Measurements from ENCODE around the gene HTR3C.

DNA sequence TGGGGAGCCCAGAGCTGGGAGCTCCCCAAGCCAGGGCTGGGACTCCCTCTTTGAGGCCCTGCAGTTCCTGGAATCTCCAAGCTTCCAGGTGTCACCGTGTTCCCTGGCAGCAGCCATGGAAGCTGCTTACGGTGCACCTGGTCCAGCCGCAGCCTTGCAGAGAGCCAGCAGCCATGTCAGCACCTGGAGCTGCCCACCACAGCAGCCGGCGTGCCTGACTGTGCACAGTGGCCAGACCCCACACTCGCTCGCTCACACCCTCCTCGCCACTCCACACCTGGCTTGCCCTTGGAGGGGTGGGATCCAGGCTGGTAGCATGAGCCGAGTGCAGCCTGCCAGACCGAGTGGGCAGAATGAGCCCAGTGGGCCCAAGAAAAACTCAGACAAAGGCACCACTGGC is 29.2 kb downstream of the HTR3C start:
- TF ChIP-seq CTCF (IDR thresholded peaks at IDR 0.05 in 8 of 11, conservative IDR thresholded peaks at IDR 0.05 in 3 of 11) (no peak), POLR2A (IDR thresholded peaks at IDR 0.05) (no peak), POLR2AphosphoS5 (IDR thresholded peaks at IDR 0.05) (no peak)

All from spleen (tissue), 7 donors.